IgD-negative memory B cell (primary cell): Measurements from ENCODE around the gene SDCCAG8. TPM values are rescaled to one million over a fixed set of nuclear protein-coding genes. Genes with fewer than 3 reads are reported as not detected.

Experiments used
- H3K27ac Mint-ChIP-seq, 3 donors: one replicate each; pipeline ENCODE4 v1.8.0; 2020 to 2022; ENCODE audit warnings: mild to moderate bottlenecking in 3 of 3, mixed read lengths in 3 of 3, moderate library complexity in 1 of 3
- H3K27me3 Mint-ChIP-seq: one replicate; pipeline ENCODE4 v1.8.0; 2021; ENCODE audit warnings: mixed read lengths
- H3K36me3 Mint-ChIP-seq: one replicate; pipeline ENCODE4 v1.8.0; 2020; ENCODE audit warnings: mild to moderate bottlenecking, mixed read lengths
- H3K4me1 Mint-ChIP-seq, 3 donors: one replicate each; pipeline ENCODE4 v1.8.0; 2020 to 2022; ENCODE audit warnings: mixed read lengths in 3 of 3, mild to moderate bottlenecking in 1 of 3
- H3K4me3 Mint-ChIP-seq, 4 donors: one replicate each; pipeline ENCODE4 v1.8.0; 2020 to 2022; ENCODE audit warnings: mild to moderate bottlenecking in 4 of 4, mixed read lengths in 4 of 4, moderate library complexity in 3 of 4
- H3K9me3 Mint-ChIP-seq, 3 donors: one replicate each; pipeline ENCODE4 v1.8.0; 2020 to 2021; ENCODE audit warnings: mixed read lengths in 3 of 3, mild to moderate bottlenecking in 1 of 3
- polyA plus RNA-seq: library from polyadenylated mRNA; unstranded; fragments of 300-500 nt; fragmentation: Illumina TruSeq; gene quantifications from one replicate; pipeline ENCODE4 v1.2.3, GENCODE V29; 2021

The SDCCAG8 gene
- polyA plus RNA-seq, 1 donor from 2014 or later = 28.5 TPM

- no peaks in the 10 kb centered on the region for H3K27me3 Mint-ChIP-seq
- H3K36me3 Mint-ChIP-seq = peaks cover 14% of the 10 kb centered on the region
- H3K4me1 Mint-ChIP-seq = peaks cover 20 to 34% (median 24%) of the 10 kb centered on the region in 3 donors
- peaks cover 0 to 2% (median 2%) of the 10 kb centered on the region in 3 donors for H3K9me3 Mint-ChIP-seq
- no peak overlapping the region for H3K4me3 Mint-ChIP-seq
- H3K27ac Mint-ChIP-seq = peak overlapping the region; percentile 6 to 27 (median 27)
These were observed 30.7 kb downstream of the SDCCAG8 start for GRCh38 chr1:243286409-243287122.

- Mint-ChIP-seq H3K4me3 (peak overlapping the region in 2 of 4 donors; percentile 58 to 75), H3K4me1 (peaks cover 20 to 34% (median 24%) of the 10 kb centered on the region in 3 donors), H3K36me3 (peaks cover 10% of the 10 kb centered on the region), H3K27ac (peak overlapping the region in 2 of 3 donors; percentile 27 to 91), H3K9me3 (peaks cover 0 to 2% (median 2%) of the 10 kb centered on the region in 3 donors), H3K27me3 (no peaks in the 10 kb centered on the region)
These were observed 31.3 kb downstream of the SDCCAG8 start for GRCh38 chr1:243287123-243287460.

GRCh38 chr1:243287652-243288051, 31.8 kb downstream of the SDCCAG8 start:
- Mint-ChIP-seq H3K27ac (peak overlapping the region; percentile 16 to 91 (median 89)), H3K27me3 (no peaks in the 10 kb centered on the region), H3K4me3 (peak overlapping the region in 3 of 4 donors; percentile 0 to 75 (median 58)), H3K4me1 (peaks cover 20 to 34% (median 24%) of the 10 kb centered on the region in 3 donors), H3K9me3 (peaks cover 0 to 2% (median 2%) of the 10 kb centered on the region in 3 donors), H3K36me3 (peaks cover 8% of the 10 kb centered on the region)

GRCh38 chr1:243288062-243288461, 32.2 kb downstream of the SDCCAG8 start:
- H3K36me3 Mint-ChIP-seq = peaks cover 6% of the 10 kb centered on the region
- H3K27ac Mint-ChIP-seq = peak overlapping the region; percentile 16 to 91 (median 89)
- peaks cover 20 to 34% (median 24%) of the 10 kb centered on the region in 3 donors for H3K4me1 Mint-ChIP-seq
- H3K27me3 Mint-ChIP-seq = no peaks in the 10 kb centered on the region
- peaks cover 0 to 1% (median under 1%) of the 10 kb centered on the region in 3 donors for H3K9me3 Mint-ChIP-seq
- H3K4me3 Mint-ChIP-seq = peak overlapping the region in 3 of 4 donors; percentile 0 to 75 (median 58)

GRCh38 chr1:243291292-243291691, 35.5 kb downstream of the SDCCAG8 start:
- H3K4me1 Mint-ChIP-seq = peaks cover 11 to 28% (median 16%) of the 10 kb centered on the region in 3 donors
- H3K36me3 Mint-ChIP-seq = peaks cover 13% of the 10 kb centered on the region
- H3K4me3 Mint-ChIP-seq = no peak overlapping the region
- H3K27ac Mint-ChIP-seq = no peak overlapping the region
- H3K27me3 Mint-ChIP-seq = no peaks in the 10 kb centered on the region
- H3K9me3 Mint-ChIP-seq = peaks cover 0 to 12% (median 10%) of the 10 kb centered on the region in 3 donors

GRCh38 chr1:243292117-243292516, 36.3 kb downstream of the SDCCAG8 start:
- H3K9me3 Mint-ChIP-seq = peaks cover 0 to 17% (median 10%) of the 10 kb centered on the region in 3 donors
- H3K4me3 Mint-ChIP-seq = no peak overlapping the region
- no peaks in the 10 kb centered on the region for H3K27me3 Mint-ChIP-seq
- peaks cover 7 to 23% (median 12%) of the 10 kb centered on the region in 3 donors for H3K4me1 Mint-ChIP-seq
- peaks cover 17% of the 10 kb centered on the region for H3K36me3 Mint-ChIP-seq
- peak overlapping the region in 1 of 3 donors; percentile 57 for H3K27ac Mint-ChIP-seq

- H3K36me3 Mint-ChIP-seq = peaks cover 20% of the 10 kb centered on the region
- H3K9me3 Mint-ChIP-seq = peaks cover 0 to 19% (median 10%) of the 10 kb centered on the region in 3 donors
- H3K4me1 Mint-ChIP-seq = peaks cover 0 to 7% (median 0%) of the 10 kb centered on the region in 3 donors
- H3K4me3 Mint-ChIP-seq = peak overlapping the region in 1 of 4 donors; percentile 29
- H3K27me3 Mint-ChIP-seq = no peaks in the 10 kb centered on the region
- H3K27ac Mint-ChIP-seq = no peak overlapping the region
These were observed 38.3 kb downstream of the SDCCAG8 start for GRCh38 chr1:243293941-243294722.

GRCh38 chr1:243294723-243295121, 38.9 kb downstream of the SDCCAG8 start:
- Mint-ChIP-seq H3K27me3 (no peaks in the 10 kb centered on the region), H3K27ac (no peak overlapping the region), H3K4me1 (peaks cover 0 to 3% (median 0%) of the 10 kb centered on the region in 3 donors), H3K36me3 (peaks cover 20% of the 10 kb centered on the region), H3K4me3 (no peak overlapping the region), H3K9me3 (peaks cover 0 to 19% (median 10%) of the 10 kb centered on the region in 3 donors)

- Mint-ChIP-seq H3K4me1 (peaks cover 0 to 3% (median 0%) of the 10 kb centered on the region in 3 donors), H3K27me3 (no peaks in the 10 kb centered on the region), H3K9me3 (peaks cover 0 to 11% (median 6%) of the 10 kb centered on the region in 3 donors), H3K27ac (no peak overlapping the region), H3K4me3 (no peak overlapping the region), H3K36me3 (peaks cover 11% of the 10 kb centered on the region)
These were observed 43.2 kb downstream of the SDCCAG8 start for GRCh38 chr1:243299069-243299468.

- peaks cover 0 to 7% (median 0%) of the 10 kb centered on the region in 3 donors for H3K9me3 Mint-ChIP-seq
- H3K36me3 Mint-ChIP-seq = peaks cover 9% of the 10 kb centered on the region
- H3K27ac Mint-ChIP-seq = no peak overlapping the region
- no peak overlapping the region for H3K4me3 Mint-ChIP-seq
- no peaks in the 10 kb centered on the region for H3K4me1 Mint-ChIP-seq
- no peaks in the 10 kb centered on the region for H3K27me3 Mint-ChIP-seq
These were observed 45.2 kb downstream of the SDCCAG8 start for GRCh38 chr1:243301059-243301458.

- Mint-ChIP-seq H3K4me1 (peaks cover 11 to 19% (median 19%) of the 10 kb centered on the region in 3 donors), H3K4me3 (no peak overlapping the region), H3K9me3 (no peaks in the 10 kb centered on the region), H3K36me3 (peaks cover 26% of the 10 kb centered on the region), H3K27ac (peak overlapping the region in 1 of 3 donors; percentile 88), H3K27me3 (no peaks in the 10 kb centered on the region)
These were observed 56.0 kb downstream of the SDCCAG8 start for GRCh38 chr1:243311809-243312208.

GRCh38 chr1:243312952-243313634, 57.3 kb downstream of the SDCCAG8 start:
- Mint-ChIP-seq H3K27me3 (no peaks in the 10 kb centered on the region), H3K36me3 (peaks cover 18% of the 10 kb centered on the region), H3K9me3 (no peaks in the 10 kb centered on the region), H3K27ac (peak overlapping the region; percentile 79 to 88 (median 82)), H3K4me3 (peak overlapping the region in 3 of 4 donors; percentile 41 to 86 (median 63)), H3K4me1 (peaks cover 11 to 19% (median 19%) of the 10 kb centered on the region in 3 donors)

GRCh38 chr1:243313635-243314536, 58.0 kb downstream of the SDCCAG8 start:
- H3K27me3 Mint-ChIP-seq = no peaks in the 10 kb centered on the region
- peak overlapping the region; percentile 11 to 88 (median 82) for H3K27ac Mint-ChIP-seq
- H3K4me3 Mint-ChIP-seq = peak overlapping the region in 3 of 4 donors; percentile 41 to 86 (median 63)
- H3K4me1 Mint-ChIP-seq = peaks cover 11 to 19% (median 19%) of the 10 kb centered on the region in 3 donors
- H3K9me3 Mint-ChIP-seq = no peaks in the 10 kb centered on the region
- H3K36me3 Mint-ChIP-seq = peaks cover 11% of the 10 kb centered on the region

GRCh38 chr1:243315455-243315854, 59.6 kb downstream of the SDCCAG8 start:
- H3K9me3 Mint-ChIP-seq = no peaks in the 10 kb centered on the region
- no peak overlapping the region for H3K4me3 Mint-ChIP-seq
- no peak overlapping the region for H3K27ac Mint-ChIP-seq
- H3K4me1 Mint-ChIP-seq = peaks cover 11 to 19% (median 19%) of the 10 kb centered on the region in 3 donors
- peaks cover 9% of the 10 kb centered on the region for H3K36me3 Mint-ChIP-seq
- no peaks in the 10 kb centered on the region for H3K27me3 Mint-ChIP-seq
